ENCODE measurements around the gene MRPL53.
A peak's percentile ranks its signal among the peaks of the same experiment; 100 is the strongest.

MRPL53 gene

DNA sequence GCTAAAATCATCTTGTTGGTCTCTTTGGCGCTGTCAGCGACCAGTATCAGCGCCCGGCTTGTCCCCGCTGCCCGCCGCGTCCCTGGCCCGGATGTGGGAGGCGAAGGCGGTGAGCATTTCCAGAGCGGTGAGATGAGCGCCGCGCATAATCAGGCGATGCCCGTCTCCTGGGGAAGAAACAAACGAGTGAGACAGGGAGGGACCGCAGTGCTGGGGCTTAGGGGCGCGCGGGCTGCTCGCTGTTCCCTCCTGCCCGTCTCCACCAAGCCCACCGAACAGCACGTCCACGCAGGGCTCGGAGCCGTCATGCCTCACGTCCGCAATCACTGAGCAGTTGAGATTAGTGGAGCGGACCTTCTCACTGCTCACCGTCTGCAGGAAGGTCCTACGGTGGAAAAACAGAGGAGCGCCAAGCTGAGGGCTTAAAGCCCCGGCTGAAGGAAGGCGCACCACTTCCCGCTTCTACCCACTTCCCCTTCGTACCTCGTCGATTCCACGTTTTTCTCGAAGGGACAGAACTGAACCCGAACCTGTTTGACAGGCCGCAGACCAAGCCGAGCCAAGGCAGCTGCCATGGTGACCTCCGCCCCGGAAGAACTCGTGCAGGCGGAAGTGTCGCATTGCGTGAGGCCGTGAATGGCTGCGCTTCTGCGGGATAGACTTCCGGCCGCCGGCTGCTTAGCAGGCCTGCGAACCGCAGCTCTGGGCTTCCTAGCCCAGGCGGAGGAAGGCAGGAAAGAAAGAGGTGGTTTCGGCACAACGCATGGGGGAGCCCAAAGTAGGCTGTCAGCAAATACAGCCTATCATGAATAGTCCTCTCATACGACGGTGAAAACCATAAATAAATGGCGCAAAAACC, at the start of gene MRPL53:
MRPL53 (minus strand) TSS at position 595 of the 859 bp plus-strand sequence; CDS start at position 575, 20 bp downstream.
- DNase-seq (ENCODE audit: low read depth in 3 of 3), result peak; percentile 90 to 95 (median 94)

DNA sequence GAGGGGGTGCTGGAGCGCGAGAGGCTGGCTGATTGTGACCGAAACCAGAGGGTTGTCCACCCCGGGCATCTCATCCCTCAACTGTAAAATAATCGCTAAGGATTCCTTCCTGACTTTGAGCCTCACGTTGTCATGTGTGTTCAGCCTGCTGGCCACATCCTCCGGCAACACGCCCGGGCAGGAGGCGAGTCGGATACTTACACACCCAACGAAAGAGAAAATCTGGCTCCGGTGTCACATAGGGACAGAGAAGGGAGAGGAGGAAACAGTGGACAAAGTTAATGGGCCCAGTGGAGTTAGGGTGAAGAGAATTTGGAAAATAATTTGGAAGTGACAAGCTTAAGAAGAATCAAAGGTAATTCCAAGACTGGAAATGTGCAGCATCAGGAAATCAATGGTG, 44.2 kb upstream of the MRPL53 start:
- no peak for DNase-seq (ENCODE audit: low read depth in 3 of 3)

DNA sequence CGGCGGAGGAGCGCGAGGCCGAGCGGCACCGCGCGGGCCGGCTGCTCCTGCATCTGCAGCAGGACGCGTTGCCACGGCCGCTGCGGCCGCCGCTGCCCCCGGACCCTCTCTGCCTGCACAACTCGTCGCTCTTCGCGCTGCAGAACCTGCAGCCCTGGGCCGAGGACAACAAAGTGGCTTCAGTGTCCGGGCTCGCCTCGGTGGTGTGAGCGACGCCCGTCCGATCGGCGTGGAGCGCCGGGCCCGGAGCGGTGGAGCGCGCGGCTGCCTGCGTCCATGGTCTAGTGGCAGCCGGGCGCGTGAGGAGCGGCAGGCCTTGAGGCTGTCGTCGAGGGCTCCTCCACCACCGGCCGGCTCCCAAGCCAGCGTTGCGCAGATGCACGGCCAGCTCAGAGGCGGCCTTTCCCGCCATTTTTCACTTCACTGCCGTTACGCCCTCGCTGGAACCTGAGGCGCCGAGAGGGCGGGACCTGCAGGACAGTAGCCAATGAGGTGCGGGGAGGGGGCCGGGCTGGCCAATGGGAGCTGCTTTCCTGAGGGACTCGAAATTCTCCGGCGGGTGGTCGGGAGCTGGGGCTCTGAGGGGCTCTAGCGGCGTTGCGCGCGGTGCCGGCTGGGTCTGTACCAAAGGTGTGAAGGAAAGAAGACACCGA, 43.6 kb upstream of the MRPL53 start:
- peak in 2 of 3 donors; percentile 58 to 71 for DNase-seq (ENCODE audit: low read depth in 3 of 3)

DNA sequence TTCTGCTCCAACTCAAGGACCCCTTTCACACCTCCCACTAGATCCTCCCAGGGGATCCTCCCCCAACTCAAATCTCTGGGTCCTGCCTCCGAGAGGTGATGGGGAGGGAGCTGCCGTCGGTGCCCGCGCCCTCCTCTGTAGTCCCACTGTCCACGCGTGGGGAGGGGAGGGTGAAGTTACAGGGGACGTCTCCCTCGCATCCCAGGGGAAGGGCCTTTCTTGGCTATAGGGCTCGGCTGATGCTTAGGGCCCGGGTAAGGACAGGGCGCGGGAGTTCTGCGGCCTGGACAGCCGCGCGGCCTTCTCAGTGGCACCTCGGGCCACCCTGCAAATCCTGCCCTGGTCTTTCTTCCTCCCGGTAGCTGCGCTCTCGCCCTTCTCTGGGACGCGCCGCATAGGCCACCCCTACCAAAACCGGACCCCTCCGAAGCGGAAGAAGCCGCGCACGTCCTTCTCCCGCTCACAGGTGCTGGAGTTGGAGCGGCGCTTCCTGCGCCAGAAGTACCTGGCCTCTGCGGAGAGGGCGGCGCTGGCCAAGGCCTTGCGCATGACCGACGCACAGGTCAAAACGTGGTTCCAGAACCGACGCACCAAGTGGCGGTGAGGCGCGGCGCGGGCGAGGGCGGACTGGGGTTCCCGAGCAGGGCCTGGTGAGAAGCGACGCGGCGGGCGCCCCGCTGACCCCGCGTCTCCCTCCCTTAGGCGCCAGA, 42.9 kb upstream of the MRPL53 start:
- no peak for DNase-seq (ENCODE audit: low read depth in 3 of 3)

DNA sequence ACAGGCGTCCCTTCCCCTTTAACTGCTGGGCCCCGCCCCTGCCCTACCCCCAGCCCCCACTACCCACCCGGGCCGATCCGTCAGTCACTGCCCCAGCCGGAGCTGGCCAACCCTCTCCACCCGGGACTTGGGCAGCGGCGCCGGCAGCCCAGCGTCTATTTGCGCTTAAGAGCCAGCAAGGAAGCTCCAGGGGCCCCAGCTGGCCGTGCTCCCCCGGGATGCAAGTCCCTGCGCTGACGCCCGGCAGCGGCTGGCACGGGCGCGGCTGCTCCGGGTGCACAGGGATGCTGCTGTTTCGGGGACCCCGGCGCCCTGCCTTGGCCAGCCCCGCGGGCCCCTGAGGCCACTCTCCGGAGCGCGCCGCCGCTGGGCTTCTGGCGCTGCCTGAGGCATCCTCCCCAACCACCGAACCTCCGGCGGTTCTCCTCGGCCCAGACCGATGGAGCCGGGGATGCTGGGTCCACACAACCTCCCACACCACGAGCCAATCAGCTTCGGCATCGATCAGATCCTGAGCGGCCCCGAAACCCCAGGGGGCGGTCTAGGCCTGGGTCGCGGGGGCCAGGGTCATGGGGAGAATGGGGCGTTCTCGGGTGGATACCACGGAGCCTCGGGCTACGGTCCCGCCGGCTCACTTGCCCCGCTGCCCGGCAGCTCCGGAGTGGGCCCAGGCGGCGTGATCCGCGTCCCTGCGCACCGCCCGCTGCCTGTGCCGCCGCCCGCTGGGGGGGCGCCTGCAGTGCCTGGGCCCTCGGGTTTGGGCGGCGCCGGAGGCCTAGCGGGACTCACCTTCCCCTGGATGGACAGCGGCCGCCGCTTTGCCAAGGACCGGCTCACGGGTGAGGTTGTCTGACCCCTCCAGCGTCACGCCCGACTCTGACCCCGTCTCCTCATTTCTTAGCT, 42.1 kb upstream of the MRPL53 start, which contains the start of gene TLX2:
TLX2 (plus strand) TSS at position 83 of the 903 bp plus-strand sequence; CDS start at position 440, 357 bp downstream.
- DNase-seq (ENCODE audit: low read depth in 3 of 3), result no peak

DNA sequence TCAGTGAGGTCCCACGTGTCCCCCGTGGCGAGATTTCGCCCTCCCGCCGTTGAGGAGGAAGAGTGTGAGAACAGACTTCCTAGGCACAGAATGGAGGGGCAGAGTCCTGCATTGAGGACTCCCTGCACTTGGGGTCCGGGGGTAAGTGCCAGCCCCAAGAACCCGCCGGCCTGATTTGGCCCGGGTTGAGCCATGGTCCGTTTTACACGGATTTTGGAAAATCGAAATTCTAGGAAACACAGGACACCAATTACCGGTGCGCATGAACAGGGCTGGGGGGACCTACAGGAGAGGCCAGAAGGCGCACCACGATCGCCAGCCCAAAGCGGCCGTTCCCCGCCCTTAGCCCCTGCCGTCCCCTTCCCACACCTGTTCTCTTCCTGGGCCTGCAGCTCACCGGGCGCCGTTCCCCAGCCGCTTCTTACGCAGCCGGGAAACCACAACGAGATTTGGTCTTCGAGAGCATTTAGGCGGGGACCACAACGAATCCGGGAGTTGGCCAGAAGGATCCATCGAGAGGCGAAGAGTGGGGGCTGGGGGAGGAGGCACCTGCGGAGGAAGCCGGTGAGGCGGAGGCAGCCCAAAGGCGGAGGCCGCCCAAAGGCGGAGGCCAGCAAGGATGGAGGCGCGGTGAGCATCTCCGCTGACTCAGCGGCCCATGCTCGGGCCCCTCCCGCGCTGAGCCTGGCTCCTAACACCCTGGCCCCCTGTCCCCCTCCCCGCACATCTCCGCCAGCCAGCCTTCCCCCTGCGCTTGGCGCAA, 41.3 kb upstream of the MRPL53 start:
- no peak for DNase-seq (ENCODE audit: low read depth in 3 of 3)

DNA sequence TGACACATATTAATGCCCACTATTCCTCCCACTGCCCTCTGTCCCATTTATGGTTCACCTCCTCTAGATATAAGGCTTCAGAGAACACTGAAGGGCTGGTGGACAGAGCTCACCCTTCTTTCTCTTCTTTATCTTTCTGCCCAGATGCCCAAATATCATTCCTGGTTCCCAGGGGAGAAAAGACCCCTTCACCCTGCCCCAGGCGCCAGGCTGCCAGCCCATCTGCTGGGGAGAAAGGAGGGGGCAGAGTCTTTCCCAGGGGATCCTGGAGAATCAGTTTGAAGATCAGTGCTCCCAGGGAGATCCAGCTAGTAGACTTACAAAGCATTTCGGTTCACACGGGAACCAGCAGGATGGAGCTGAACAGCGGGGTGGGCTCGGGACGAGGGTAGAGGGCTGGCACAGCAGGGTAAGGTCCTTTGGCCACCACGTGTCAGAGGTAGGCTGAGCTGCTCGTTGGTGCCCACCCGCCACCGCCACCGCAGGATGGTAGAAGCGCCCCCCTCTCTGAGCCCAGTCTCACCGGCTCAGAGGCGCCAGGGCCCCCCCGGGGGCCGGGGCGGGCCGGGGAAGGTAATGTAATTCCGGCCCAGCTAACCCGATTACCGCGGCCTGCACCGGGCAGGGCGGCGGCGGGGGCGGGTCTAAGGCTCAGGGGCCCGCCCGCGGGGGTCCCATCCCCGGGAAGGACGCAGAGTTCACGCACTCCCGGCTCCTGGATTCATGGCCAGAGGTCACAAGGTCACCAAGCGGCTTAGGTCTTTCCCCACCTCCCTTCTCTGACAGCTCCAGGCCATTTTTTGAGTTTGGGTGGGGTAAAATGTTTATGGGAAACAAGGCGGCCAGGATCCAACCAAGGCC, 40.5 kb upstream of the MRPL53 start:
- DNase-seq (ENCODE audit: low read depth in 3 of 3), result no peak

DNA sequence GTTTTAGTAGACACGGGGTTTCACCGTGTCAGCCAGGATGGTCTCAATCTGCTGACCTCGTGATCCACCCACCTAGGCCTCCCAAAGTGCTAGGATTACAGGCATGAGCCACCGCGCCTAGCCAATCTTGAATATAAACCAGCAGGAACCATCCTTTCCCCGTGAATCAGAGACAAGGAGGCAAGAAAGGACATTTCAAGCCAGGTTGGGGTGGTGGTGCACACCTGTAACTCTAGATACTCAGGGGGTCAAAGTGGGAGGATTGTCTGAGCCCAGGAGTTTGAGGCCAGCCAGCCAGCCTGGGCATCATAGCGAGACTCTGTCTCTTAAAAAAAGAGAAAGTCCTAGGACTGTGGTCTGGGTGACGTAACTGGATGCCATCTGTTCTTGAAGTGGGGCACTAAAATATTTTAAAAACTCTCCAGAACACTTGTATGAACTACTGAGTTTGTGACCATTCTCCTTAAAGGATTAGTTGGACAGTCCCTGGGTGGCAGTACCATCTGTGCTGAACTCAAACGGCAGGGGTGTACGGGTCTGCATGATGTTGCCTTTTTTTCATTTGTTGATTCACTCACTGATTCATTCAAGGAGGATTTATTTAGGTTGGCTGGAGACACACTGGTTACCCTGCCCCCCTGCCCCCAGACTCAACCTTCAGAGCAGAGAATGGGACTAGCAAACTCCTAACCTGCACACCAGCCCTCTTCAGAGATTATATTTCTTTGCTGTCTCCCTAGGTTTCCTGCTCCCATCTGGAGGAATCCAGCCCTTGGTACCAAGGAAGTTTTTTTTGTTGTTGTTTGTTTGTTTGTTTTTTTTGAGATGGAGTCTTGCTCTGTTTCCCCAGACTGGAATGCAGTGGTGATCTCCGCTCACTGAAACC, 38.9 kb upstream of the MRPL53 start:
- no peak for DNase-seq (ENCODE audit: low read depth in 3 of 3)

DNA sequence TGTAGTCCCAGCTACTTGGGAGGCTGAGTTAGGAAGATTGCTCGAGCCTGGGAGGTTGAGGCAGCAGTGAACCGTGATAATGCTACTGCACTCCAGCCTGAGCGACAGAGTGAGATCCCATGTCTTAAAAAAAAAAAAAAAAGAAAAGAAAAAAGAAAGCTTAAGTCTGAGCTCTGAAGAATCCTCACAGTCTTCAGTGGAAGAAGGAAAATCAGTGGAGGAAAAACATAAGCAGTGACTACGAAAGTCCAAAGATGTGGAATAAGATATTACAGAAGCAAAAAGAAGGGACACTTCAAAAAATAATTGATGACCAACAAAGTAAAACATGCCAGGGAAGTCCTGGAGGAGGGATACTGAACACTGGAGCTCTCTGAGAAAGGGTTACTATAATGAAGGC, 37.8 kb upstream of the MRPL53 start:
- no peak for DNase-seq (ENCODE audit: low read depth in 3 of 3)

DNA sequence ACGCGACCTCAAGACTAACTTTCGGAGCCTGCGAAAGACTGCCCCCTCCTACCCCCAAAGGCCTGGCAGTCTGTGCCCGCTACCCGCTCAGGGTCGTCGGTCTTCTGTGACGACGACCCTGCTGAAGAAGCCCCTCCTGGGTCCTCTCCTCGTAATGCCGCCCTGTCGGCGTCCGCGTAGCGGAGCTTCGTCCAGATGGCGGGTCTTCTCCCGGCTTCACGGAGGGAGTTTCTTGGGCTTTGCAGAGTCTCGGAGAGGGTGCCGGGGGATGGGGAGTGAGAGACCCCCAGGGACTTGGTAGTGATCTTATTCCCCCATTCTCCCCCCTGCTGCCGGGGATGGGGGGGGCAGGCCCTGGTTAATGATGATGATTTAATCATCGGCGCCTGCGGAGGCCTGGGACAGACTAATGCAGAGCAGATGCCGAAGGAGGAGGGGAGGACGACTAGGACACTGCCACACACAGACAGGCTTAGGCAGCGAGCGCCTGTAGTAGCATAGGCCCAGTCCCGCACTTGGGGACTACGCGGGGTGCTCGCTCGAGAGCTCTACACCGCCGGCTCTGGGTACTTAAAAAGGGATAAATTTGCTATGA, 35.5 kb upstream of the MRPL53 start:
- DNase-seq (ENCODE audit: low read depth in 3 of 3), result no peak

DNA sequence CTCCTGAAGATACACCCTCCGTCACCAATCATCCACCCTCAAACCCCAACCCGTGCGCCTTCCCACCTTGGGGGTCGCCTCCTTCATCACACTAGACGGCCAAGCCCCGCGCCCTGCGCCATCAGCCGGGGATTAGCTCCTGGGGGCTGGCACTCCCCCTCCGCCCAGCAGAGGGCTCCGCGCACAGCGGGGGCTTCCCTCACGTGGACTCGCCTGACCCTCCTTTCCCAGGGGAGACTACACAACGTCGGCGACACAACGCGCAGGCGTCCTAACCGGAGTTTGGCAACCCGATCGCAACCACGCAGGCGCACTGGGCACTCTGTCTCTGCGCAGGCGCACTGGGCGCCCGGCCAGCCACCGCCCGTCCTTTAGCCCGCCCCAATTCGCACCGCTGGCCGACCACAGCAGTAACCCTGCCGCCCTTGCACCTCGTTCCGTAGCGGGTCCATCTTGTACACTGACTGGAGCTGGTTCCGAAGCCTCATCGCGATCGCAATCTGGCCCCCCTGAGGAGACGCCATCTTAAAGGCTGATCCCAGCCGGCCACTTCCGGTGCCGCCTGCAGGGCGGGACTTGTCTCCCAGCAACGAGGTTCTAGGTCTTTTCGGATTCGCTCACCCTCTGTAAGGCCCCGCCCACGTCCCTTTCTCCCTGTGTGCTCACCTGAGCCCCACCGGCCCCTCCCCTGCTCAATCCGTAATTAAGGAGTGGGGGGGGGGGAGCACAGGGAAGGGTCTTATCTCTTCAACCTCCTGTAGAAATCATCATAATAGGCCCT, 34.9 kb upstream of the MRPL53 start, which contains the start of gene PCGF1:
PCGF1 (minus strand) TSS at position 551 of the 781 bp plus-strand sequence; CDS start at position 524, 27 bp downstream.
- peak; percentile 94 to 99 (median 95) for DNase-seq (ENCODE audit: low read depth in 3 of 3)

DNA sequence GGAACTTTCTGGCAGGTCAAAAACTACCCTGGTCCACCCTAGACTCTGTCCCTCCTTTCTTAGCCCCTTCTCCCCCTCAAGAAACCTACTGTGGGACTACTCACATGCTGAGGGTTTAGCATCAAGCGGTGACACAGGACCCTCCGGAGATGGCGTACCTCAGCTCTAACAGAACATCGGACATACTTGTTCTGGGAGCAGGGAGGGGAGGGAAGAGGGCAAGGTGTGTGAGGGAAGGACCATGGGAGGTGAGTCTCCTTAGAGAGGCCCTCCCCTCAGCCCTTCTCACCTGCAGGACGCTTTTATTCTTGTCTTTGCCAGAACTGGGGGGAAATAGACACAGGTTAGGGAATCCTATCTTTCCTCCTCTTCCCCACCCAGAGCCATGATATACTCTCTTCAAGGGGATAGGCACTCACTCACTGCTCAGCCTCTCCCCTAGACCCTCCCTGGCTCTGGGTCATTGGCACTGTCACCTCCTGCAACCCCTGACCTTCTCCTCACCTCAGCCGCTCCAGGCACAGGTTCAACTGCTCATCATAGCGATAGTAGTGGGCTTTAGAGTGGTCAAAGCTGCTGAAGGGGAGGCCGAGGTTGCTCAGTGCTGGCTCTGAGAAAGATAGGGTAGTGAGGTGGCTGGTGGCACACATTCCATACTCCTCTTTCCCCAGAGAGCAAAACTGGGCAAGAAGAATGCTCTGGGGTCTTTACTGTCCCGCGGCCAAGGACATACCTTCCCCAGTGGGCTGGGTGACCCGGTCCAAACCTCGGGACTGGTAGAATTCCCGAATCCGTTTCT, 33.2 kb upstream of the MRPL53 start:
- no peak for DNase-seq (ENCODE audit: low read depth in 3 of 3)

DNA sequence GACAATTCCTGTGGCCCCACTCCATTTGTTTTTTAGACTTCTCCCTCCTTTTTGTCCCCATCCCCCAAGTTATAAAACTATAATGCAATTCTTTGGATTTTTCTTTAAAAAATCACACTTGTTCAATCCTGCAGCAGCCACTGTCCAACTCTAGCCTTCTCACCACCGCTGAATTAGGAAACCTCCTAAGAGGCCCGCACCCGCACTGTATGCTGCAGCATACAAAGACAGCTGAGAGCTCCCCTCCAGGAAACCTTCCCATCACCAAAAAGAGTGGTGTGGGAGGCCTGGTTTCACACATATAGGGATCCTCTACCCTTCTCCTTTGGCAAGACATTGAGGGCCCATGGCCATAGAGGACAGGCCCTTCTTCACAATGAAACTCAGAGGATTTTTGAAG, 32.1 kb upstream of the MRPL53 start:
- DNase-seq (ENCODE audit: low read depth in 3 of 3), result no peak

DNA sequence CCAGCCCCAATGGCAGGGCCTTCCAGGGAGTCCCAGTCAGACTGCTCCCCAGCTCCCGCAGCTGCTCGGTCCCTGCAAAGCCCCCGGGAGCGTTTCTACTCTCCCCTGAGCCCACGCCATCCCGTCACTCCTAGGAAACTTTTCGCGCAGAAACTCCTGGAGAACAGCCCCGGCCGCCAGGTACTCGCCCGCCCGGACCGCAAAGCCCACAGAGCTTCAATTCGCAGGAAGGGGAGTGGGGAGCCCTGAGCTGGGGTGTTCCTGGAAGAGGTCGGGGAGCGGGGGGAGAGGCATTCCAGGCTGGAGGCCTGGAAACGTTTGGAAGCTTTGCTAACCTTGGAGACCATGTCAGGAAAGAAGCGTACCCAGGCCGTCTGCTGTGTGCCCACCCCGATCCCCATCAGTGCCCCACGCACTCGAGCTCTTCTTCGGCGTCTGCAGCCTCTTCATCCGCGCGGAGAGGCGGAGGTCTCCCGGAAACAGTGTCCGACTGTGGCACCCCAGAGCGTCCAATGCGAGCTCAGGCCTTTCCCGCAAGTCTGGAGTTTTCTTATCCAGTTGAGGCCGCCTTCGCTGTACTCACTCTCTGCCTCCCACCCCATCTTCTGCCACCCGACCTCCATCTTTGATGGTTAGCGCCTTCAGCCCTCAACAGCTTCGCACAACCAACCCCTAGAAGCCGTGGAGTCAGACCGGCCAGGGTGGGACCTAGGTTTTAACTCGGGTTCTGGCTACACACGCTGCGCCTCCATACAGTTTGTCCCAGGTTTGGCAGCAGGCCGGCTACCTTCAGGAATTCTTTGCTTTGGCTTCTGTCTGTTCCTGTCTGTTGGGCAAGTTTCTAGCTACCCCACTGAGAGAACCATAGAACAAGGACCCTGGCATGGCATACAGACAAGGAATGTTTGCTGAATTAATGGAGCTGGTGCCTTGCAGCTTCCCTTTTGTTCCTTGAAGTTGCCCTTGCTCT, 31.3 kb upstream of the MRPL53 start:
- DNase-seq (ENCODE audit: low read depth in 3 of 3), result no peak
